Endothelial cell (in vitro differentiated cells): ENCODE results near the gene GSN. TPM values are rescaled to one million over a fixed set of nuclear protein-coding genes. Genes with fewer than 3 reads are reported as not detected.
A peak's percentile ranks its signal among the peaks of the same experiment; 100 is the strongest.

ENCODE experiments used
- DNase-seq: peaks from one replicate; pipeline ENCODE4 v3.0.0; 2021; ENCODE audit warnings: low spot score
- H3K27ac Mint-ChIP-seq: one replicate; pipeline ENCODE4 v1.8.0; 2021; ENCODE audit warnings: mixed read lengths, inconsistent platforms; ENCODE audit not compliant: unreplicated experiment
- H3K27me3 Mint-ChIP-seq: one replicate; pipeline ENCODE4 v1.8.0; 2021; ENCODE audit warnings: mild to moderate bottlenecking, moderate library complexity, mixed read lengths, inconsistent platforms; ENCODE audit not compliant: unreplicated experiment
- H3K36me3 Mint-ChIP-seq: one replicate; pipeline ENCODE4 v1.8.0; 2021; ENCODE audit warnings: mild to moderate bottlenecking, low read depth, mixed read lengths, inconsistent platforms; ENCODE audit not compliant: unreplicated experiment
- H3K4me1 Mint-ChIP-seq: one replicate; pipeline ENCODE4 v1.8.0; 2021; ENCODE audit warnings: mild to moderate bottlenecking, mixed read lengths, inconsistent platforms; ENCODE audit not compliant: unreplicated experiment
- H3K4me3 Mint-ChIP-seq: one replicate; pipeline ENCODE4 v1.8.0; 2021; ENCODE audit warnings: mild to moderate bottlenecking, mixed read lengths, inconsistent platforms; ENCODE audit not compliant: unreplicated experiment
- H3K9me3 Mint-ChIP-seq: one replicate; pipeline ENCODE4 v1.8.0; 2021; ENCODE audit warnings: mixed read lengths, inconsistent platforms; ENCODE audit not compliant: unreplicated experiment
- CTCF ChIP-seq: fragments of 200-600 bp; sonication (generic); IDR thresholded peaks from one replicate; pipeline ENCODE4 v1.5.0; 2021; ENCODE audit warnings: antibody characterized with exemption; ENCODE audit not compliant: unreplicated experiment
- total RNA-seq: library from RNA; stranded (reverse); fragmentation: NEBNext Ultra II Directional; extraction: Animal tissue kit (Norgen Biotek cat#: 25700); gene quantifications from one replicate; pipeline ENCODE4 v1.2.1, GENCODE V29; 2021; ENCODE audit not compliant: unreplicated experiment

The GSN gene
- total RNA-seq, 1 donor from 2014 or later: 205 TPM

GRCh38 chr9:121221664-121222055 lies 46.3 kb upstream of the GSN start:
- H3K9me3 Mint-ChIP-seq: no peaks in the 10 kb centered on the region
- no peaks in the 10 kb centered on the region for H3K27me3 Mint-ChIP-seq
- TF ChIP-seq CTCF: no peak
- H3K4me1 Mint-ChIP-seq: peaks cover 4% of the 10 kb centered on the region
- no peak overlapping the region for H3K4me3 Mint-ChIP-seq
- H3K27ac Mint-ChIP-seq: no peak overlapping the region
- no peaks in the 10 kb centered on the region for H3K36me3 Mint-ChIP-seq
- no peak for DNase-seq

GRCh38 chr9:121222524-121223171 lies 45.3 kb upstream of the GSN start:
- Mint-ChIP-seq H3K36me3 (no peaks in the 10 kb centered on the region), H3K4me3 (no peak overlapping the region), H3K27me3 (no peaks in the 10 kb centered on the region), H3K27ac (no peak overlapping the region), H3K4me1 (peaks cover 4% of the 10 kb centered on the region), H3K9me3 (no peaks in the 10 kb centered on the region)
- no peak for DNase-seq
- TF ChIP-seq CTCF: peak; percentile 79

GRCh38 chr9:121225240-121225639 lies 42.7 kb upstream of the GSN start:
- H3K36me3 Mint-ChIP-seq: no peaks in the 10 kb centered on the region
- H3K4me3 Mint-ChIP-seq: no peak overlapping the region
- no peak for TF ChIP-seq CTCF
- no peaks in the 10 kb centered on the region for H3K9me3 Mint-ChIP-seq
- peaks cover 4% of the 10 kb centered on the region for H3K4me1 Mint-ChIP-seq
- no peak for DNase-seq
- H3K27me3 Mint-ChIP-seq: no peaks in the 10 kb centered on the region
- no peak overlapping the region for H3K27ac Mint-ChIP-seq

DNA sequence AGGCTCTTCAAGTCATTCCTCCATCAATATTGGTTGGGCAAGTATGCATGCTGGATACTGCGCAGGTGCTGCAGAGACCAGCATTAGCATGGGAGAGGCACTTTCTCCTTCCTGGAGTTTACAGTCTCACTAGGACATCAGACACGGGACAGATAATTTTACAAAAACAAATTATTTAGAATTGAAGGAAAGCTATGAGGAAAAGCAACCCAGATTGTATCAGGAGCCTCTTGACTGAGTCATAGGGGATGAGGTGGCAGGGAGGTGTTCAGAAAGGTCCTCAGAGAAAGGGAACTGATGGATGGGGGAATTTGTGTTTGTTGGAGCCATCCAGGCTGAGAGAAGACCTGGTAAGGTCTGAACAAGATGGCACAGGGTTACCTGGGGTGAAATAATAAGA lies 41.8 kb upstream of the GSN start:
- H3K27me3 Mint-ChIP-seq: no peaks in the 10 kb centered on the region
- no peak for DNase-seq
- H3K27ac Mint-ChIP-seq: no peak overlapping the region
- TF ChIP-seq CTCF: no peak
- no peaks in the 10 kb centered on the region for H3K36me3 Mint-ChIP-seq
- no peak overlapping the region for H3K4me3 Mint-ChIP-seq
- peaks cover 4% of the 10 kb centered on the region for H3K4me1 Mint-ChIP-seq
- H3K9me3 Mint-ChIP-seq: no peaks in the 10 kb centered on the region

DNA sequence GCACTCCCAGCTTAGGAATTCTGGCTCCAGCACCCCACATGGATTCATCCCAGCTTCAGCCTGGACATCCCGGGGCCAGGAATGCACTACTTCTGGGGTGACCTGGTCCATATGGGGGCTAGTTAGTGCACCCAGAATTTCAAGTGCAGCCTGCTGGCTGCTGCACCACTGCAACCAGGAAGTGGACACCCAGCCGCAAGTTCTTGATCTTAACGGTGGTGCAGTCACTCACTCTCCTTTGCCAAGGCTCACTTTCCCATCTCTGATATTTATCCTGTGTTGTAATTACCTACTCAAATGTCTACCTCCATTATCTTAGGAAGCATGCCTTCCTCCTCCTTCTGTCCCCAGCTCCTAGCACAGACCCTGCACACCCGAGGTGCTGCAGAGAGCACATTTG lies 40.1 kb upstream of the GSN start:
- no peaks in the 10 kb centered on the region for H3K27me3 Mint-ChIP-seq
- TF ChIP-seq CTCF: no peak
- no peaks in the 10 kb centered on the region for H3K9me3 Mint-ChIP-seq
- no peak overlapping the region for H3K27ac Mint-ChIP-seq
- DNase-seq: no peak
- H3K4me3 Mint-ChIP-seq: no peak overlapping the region
- no peaks in the 10 kb centered on the region for H3K36me3 Mint-ChIP-seq
- peaks cover 4% of the 10 kb centered on the region for H3K4me1 Mint-ChIP-seq
